MM.1S (cell line): ENCODE results near the gene FAM174C.

ENCODE experiments used
- CTCF ChIP-seq: fragments of 300-600 bp; sonication (generic); IDR thresholded peaks from 2 replicates; pipeline ENCODE4 v1.5.1; 2016; ENCODE audit warnings: antibody characterized with exemption, low read length, mixed read lengths
- EZH2phosphoT487 ChIP-seq: fragments of 300-600 bp; sonication (generic); IDR thresholded peaks from 2 replicates; pipeline ENCODE4 v1.6.1; 2018; ENCODE audit warnings: antibody characterized with exemption, low read length

GRCh38 chr19:1235625-1236538, 39.4 kb upstream of the FAM174C start:
- TF ChIP-seq CTCF (no peak), EZH2phosphoT487 (no peak)
